Natural killer cell (primary cell): ENCODE data around the gene R3HDM4. TPM values are rescaled to one million over a fixed set of nuclear protein-coding genes. Genes with fewer than 3 reads are reported as not detected.

Experiments
- ATAC-seq, 3 donors: fragments of 150-1000 bp in 2 of 3; fragments of 200-7000 bp in 1 of 3; cut with Tn5 transposase; 1 replicate in 1 of 3; 2 replicates in 2 of 3; pipeline ENCODE4 v1.10.0; 2021; ENCODE audit warnings: mild to moderate bottlenecking in 2 of 3, moderate library complexity in 2 of 3
- DNase-seq, 2 donors: peaks; one replicate each; pipeline versions ENCODE4 v3.0.0 to v3.0.0-alpha.2; 2013 to 2021; ENCODE audit warnings: mixed read lengths in 1 of 2
- H3K27ac ChIP-seq: one replicate; pipeline ENCODE4 v1.5.1; 2013; ENCODE audit warnings: mild to moderate bottlenecking, low read length
- H3K27me3 ChIP-seq: one replicate; pipeline ENCODE4 v1.6.1; 2013; ENCODE audit warnings: low read length; ENCODE audit not compliant: control insufficient read depth, insufficient read depth
- H3K36me3 ChIP-seq: one replicate; pipeline ENCODE4 v1.6.1; 2013; ENCODE audit warnings: low read length; ENCODE audit not compliant: control insufficient read depth, insufficient read depth
- H3K4me1 ChIP-seq: one replicate; pipeline ENCODE4 v1.6.1; 2013; ENCODE audit warnings: low read length; ENCODE audit not compliant: control insufficient read depth, insufficient read depth
- H3K4me3 ChIP-seq: one replicate; pipeline ENCODE4 v1.5.1; 2013; ENCODE audit warnings: low read length
- H3K9me3 ChIP-seq: one replicate; pipeline ENCODE4 v1.6.1; 2013; ENCODE audit warnings: low read length; ENCODE audit not compliant: control insufficient read depth, insufficient read depth
- H3K27ac Mint-ChIP-seq, 2 donors: one replicate each; pipeline ENCODE4 v1.8.0; 2022; ENCODE audit warnings: mild to moderate bottlenecking in 2 of 2, mixed read lengths in 2 of 2, moderate library complexity in 1 of 2
- H3K27me3 Mint-ChIP-seq, 2 donors: one replicate each; pipeline ENCODE4 v1.8.0; 2022; ENCODE audit warnings: low read depth in 2 of 2, mixed read lengths in 2 of 2
- H3K36me3 Mint-ChIP-seq: one replicate; pipeline ENCODE4 v1.8.0; 2022; ENCODE audit warnings: mixed read lengths
- H3K4me1 Mint-ChIP-seq, 2 donors: one replicate each; pipeline ENCODE4 v1.8.0; 2022; ENCODE audit warnings: mixed read lengths in 2 of 2
- H3K4me3 Mint-ChIP-seq: one replicate; pipeline ENCODE4 v1.8.0; 2022; ENCODE audit warnings: mild to moderate bottlenecking, moderate library complexity, mixed read lengths
- H3K9me3 Mint-ChIP-seq, 2 donors: one replicate each; pipeline ENCODE4 v1.8.0; 2022; ENCODE audit warnings: mixed read lengths in 2 of 2
- CTCF ChIP-seq: fragments of 200-600 bp; IDR thresholded peaks from one replicate; pipeline ENCODE4 v1.8.0; 2022; ENCODE audit warnings: antibody characterized with exemption
- WGBS: methylation state at CpG from one replicate; pipeline ENCODE4 v1.1.7; 2013; ENCODE audit warnings: missing lambda C conversion rate; ENCODE audit not compliant: insufficient coverage; 5-methylcytosine and 5-hydroxymethylcytosine counted together
- intact Hi-C: fragments of 100-400 bp; cut with micrococcal nuclease; formaldehyde crosslinking; loops from one replicate; pipeline ENCODE4 v1.14.2; 2022
- total RNA-seq, 4 donors: library from RNA; stranded (reverse); fragments of 120-200 nt in 1 of 4; gene quantifications; one replicate each; pipeline versions ENCODE4 v1.2.3 to v1.2.4, GENCODE V29; 2013 to 2022

Gene R3HDM4
- total RNA-seq, 3 donors from 2014 or later (not counting 1 experiment from before 2014, with no cell fraction given) = 88.7 to 106 (median 97.8) TPM

- ATAC-seq (peak in 2 of 3 donors; percentile 11 to 28), DNase-seq (peak in 1 of 2 donors; percentile 29)
- no peaks in the 10 kb centered on the region for H3K36me3 ChIP-seq
- intact Hi-C loops = no loop called here
- H3K4me1 ChIP-seq = peaks cover 36% of the 10 kb centered on the region
- peak overlapping the region; percentile 68 for H3K4me3 Mint-ChIP-seq
- H3K9me3 ChIP-seq = peaks cover 2% of the 10 kb centered on the region
- H3K4me1 Mint-ChIP-seq = peaks cover 23 to 26% of the 10 kb centered on the region in 2 donors
- H3K27me3 ChIP-seq = no peaks in the 10 kb centered on the region
- H3K36me3 Mint-ChIP-seq = no peaks in the 10 kb centered on the region
- no peak for TF ChIP-seq CTCF
- 73% methylated on average over 45 of the region's 45 CpGs for WGBS
- H3K4me3 ChIP-seq = peak overlapping the region; percentile 38
- no peaks in the 10 kb centered on the region for H3K9me3 Mint-ChIP-seq
- peak overlapping the region; percentile 21 to 66 for H3K27ac Mint-ChIP-seq
- H3K27ac ChIP-seq = no peak overlapping the region
- peaks cover 0 to 3% of the 10 kb centered on the region in 2 donors for H3K27me3 Mint-ChIP-seq
These were observed 28.5 kb upstream of the R3HDM4 start for GRCh38 chr19:941292-942132.

DNA sequence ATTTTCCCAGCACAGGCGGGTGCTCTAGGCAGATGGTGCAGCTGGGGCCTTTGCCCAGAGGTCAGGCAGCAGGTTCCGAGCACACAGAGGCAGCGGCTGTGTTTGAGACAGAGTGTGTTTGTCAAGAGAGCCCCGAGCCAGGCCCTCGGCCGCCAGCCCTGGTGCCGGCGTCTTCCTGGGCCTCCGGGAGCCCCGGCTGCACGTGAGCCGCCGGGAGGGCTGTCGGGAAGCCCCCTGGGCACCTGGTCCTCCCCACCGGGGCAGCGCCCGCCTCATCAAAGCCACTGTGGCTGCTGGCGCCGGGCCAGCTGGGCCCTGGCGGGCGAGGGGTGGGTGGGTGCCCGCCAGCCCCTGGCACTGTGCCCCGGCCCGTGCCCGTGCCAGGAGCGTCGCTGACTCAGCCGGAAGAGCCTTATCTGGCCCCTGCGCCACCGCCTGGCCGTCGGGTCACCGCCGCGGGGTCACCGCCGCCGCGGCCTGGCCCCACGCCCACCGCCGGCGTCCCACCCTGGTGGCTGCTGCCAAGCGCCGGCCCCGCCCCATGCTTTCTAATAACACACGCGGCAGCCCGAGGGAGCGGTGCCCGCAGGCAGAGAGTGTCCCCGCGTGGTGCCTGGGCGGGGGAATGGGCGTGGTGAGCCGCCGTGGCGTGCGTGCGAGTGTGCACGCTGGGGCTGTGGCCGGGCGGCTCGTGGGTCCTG lies 27.7 kb upstream of the R3HDM4 start:
- H3K4me1 Mint-ChIP-seq = peaks cover 23 to 26% of the 10 kb centered on the region in 2 donors
- Histone ChIP-seq H3K9me3 (peaks cover 2% of the 10 kb centered on the region), H3K4me1 (peaks cover 36% of the 10 kb centered on the region), H3K4me3 (peak overlapping the region; percentile 38), H3K27ac (peak overlapping the region; percentile 54), H3K27me3 (no peaks in the 10 kb centered on the region), H3K36me3 (no peaks in the 10 kb centered on the region)
- ATAC-seq (peak; percentile 79 to 86 (median 83)), DNase-seq (peak; percentile 72 to 91)
- 4% methylated on average over 64 of the region's 64 CpGs for WGBS
- no peak for TF ChIP-seq CTCF
- peaks cover 0 to 3% of the 10 kb centered on the region in 2 donors for H3K27me3 Mint-ChIP-seq
- H3K9me3 Mint-ChIP-seq = no peaks in the 10 kb centered on the region
- H3K36me3 Mint-ChIP-seq = no peaks in the 10 kb centered on the region
- H3K4me3 Mint-ChIP-seq = peak overlapping the region; percentile 89
- intact Hi-C loops = no loop called here
- H3K27ac Mint-ChIP-seq = peak overlapping the region; percentile 31 to 90

GRCh38 chr19:939922-940321 lies 26.9 kb upstream of the R3HDM4 start:
- Mint-ChIP-seq H3K4me1 (peaks cover 23 to 26% of the 10 kb centered on the region in 2 donors), H3K4me3 (peak overlapping the region; percentile 89), H3K27me3 (peaks cover 0 to 3% of the 10 kb centered on the region in 2 donors), H3K9me3 (no peaks in the 10 kb centered on the region), H3K27ac (peak overlapping the region; percentile 31 to 90), H3K36me3 (no peaks in the 10 kb centered on the region)
- 98% methylated on average over 7 of the region's 7 CpGs for WGBS
- H3K4me3 ChIP-seq = no peak overlapping the region
- intact Hi-C loops = no loop called here
- ATAC-seq (no peak), DNase-seq (no peak)
- H3K27me3 ChIP-seq = no peaks in the 10 kb centered on the region
- peaks cover 2% of the 10 kb centered on the region for H3K9me3 ChIP-seq
- H3K27ac ChIP-seq = no peak overlapping the region
- no peak for TF ChIP-seq CTCF
- peaks cover 41% of the 10 kb centered on the region for H3K4me1 ChIP-seq
- H3K36me3 ChIP-seq = no peaks in the 10 kb centered on the region
